H1 (cell line): ENCODE results near the gene RADIL. TPM values are rescaled to one million over a fixed set of nuclear protein-coding genes. Genes with fewer than 3 reads are reported as not detected.

Experiments used
- CTCF ChIA-PET: fragments of 300-600 bp; sonication (Branson Sonifier 250); formaldehyde crosslinking; loops from one replicate; lab custom pipeline; 2021; ENCODE audit not compliant: partially characterized antibody; lab: Charles Lee
- POLR2A ChIA-PET: fragments of 300-600 bp; sonication (Branson Sonifier 250); formaldehyde crosslinking; loops from one replicate; lab custom pipeline; 2021; ENCODE audit warnings: inconsistent platforms; ENCODE audit not compliant: partially characterized antibody; lab: Charles Lee
- DNase-seq, 2 experiments: peaks; one replicate each; pipeline versions ENCODE4 v3.0.0 to v3.0.0-alpha.2; 2010 to 2022; ENCODE audit warnings: low spot score in 2 of 2, low read depth in 1 of 2, mixed read lengths in 1 of 2
- FAIRE-seq: peaks from 2 replicates; lab custom pipeline; 2011; peaks lifted over from hg19 to GRCh38; lab: Jason Lieb, UNC
- H2AFZ ChIP-seq: 2 replicates; pipeline ENCODE4 v1.8.1; 2012; ENCODE audit warnings: low read length, inconsistent platforms
- H2AK5ac ChIP-seq: 2 replicates; pipeline ENCODE4 v1.6.1; 2013; ENCODE audit warnings: low read depth, low read length
- H2BK120ac ChIP-seq: replicated peaks from 2 replicates; pipeline ENCODE3; 2013; ENCODE audit warnings: low read depth, low read length, inconsistent platforms
- H2BK12ac ChIP-seq: 2 replicates; pipeline ENCODE4 v1.6.1; 2013; ENCODE audit warnings: low read depth, low read length
- H2BK15ac ChIP-seq: 2 replicates; pipeline ENCODE4 v1.6.1; 2013; ENCODE audit warnings: low read length
- H2BK20ac ChIP-seq: 2 replicates; pipeline ENCODE4 v1.6.1; 2013; ENCODE audit warnings: low read length
- H2BK5ac ChIP-seq: 2 replicates; pipeline ENCODE4 v1.6.1; 2013; ENCODE audit warnings: low read depth, low read length
- H3K14ac ChIP-seq: 2 replicates; pipeline ENCODE4 v1.6.1; 2013; ENCODE audit warnings: inconsistent platforms; ENCODE audit not compliant: insufficient read length
- H3K18ac ChIP-seq: 2 replicates; pipeline ENCODE4 v1.6.1; 2013; ENCODE audit warnings: low read length; ENCODE audit errors: extremely low read depth
- H3K23ac ChIP-seq: 2 replicates; pipeline ENCODE4 v1.6.1; 2013; ENCODE audit warnings: inconsistent platforms; ENCODE audit not compliant: insufficient read length
- H3K23me2 ChIP-seq: 2 replicates; pipeline ENCODE4 v1.6.1; 2013; ENCODE audit warnings: low read depth, low read length
- H3K27ac ChIP-seq: 2 replicates; pipeline ENCODE4 v1.6.1; 2011; ENCODE audit warnings: low read depth, low read length, inconsistent platforms
- H3K27me3 ChIP-seq, 4 experiments: replicated peaks in 1 of 4; 1 replicate in 1 of 4; 2 replicates in 3 of 4; pipeline versions ENCODE4 v1.6.1 to v1.8.1; 2011 to 2013; ENCODE audit warnings: low read length in 3 of 4, mild to moderate bottlenecking in 3 of 4, inconsistent platforms in 2 of 4, mixed read lengths in 2 of 4, moderate library complexity in 1 of 4; ENCODE audit not compliant: control insufficient read depth in 3 of 4, insufficient read depth in 3 of 4; ENCODE audit errors: extremely low read depth in 1 of 4
- H3K36me3 ChIP-seq, 4 experiments: 2 replicates each; pipeline versions ENCODE4 v1.6.1 to v1.8.1; 2011 to 2013; ENCODE audit warnings: mild to moderate bottlenecking in 4 of 4, low read length in 3 of 4, moderate library complexity in 2 of 4, control low read depth in 1 of 4, inconsistent platforms in 1 of 4; ENCODE audit not compliant: insufficient read depth in 4 of 4, control insufficient read depth in 2 of 4
- H3K4ac ChIP-seq: replicated peaks from 2 replicates; pipeline ENCODE3; 2013; ENCODE audit warnings: low read length, low read depth, mixed read lengths, inconsistent platforms; ENCODE audit not compliant: insufficient read length
- H3K4me1 ChIP-seq, 4 experiments: replicated peaks in 1 of 4; 1 replicate in 1 of 4; 2 replicates in 3 of 4; pipeline versions ENCODE4 v1.6.1 to v1.8.1; 2011 to 2013; ENCODE audit warnings: low read length in 3 of 4, inconsistent platforms in 2 of 4, mixed read lengths in 1 of 4; ENCODE audit not compliant: insufficient read depth in 4 of 4, control insufficient read depth in 3 of 4
- H3K4me2 ChIP-seq, 2 experiments: 2 replicates each; pipeline versions ENCODE4 v1.6.1 to v1.8.1; 2011 to 2013; ENCODE audit warnings: low read depth in 2 of 2, low read length in 2 of 2, control low read depth in 1 of 2, inconsistent platforms in 1 of 2, mild to moderate bottlenecking in 1 of 2; ENCODE audit not compliant: insufficient read depth in 1 of 2
- H3K4me3 ChIP-seq, 4 experiments: fragments of 200-600, 300-600 bp in 1 of 4; sonication (generic), shearing (Covaris generic), sonication (Bioruptor Twin) in 1 of 4; 2 replicates each; pipeline versions ENCODE4 v1.5.1 to v1.8.1; 2011 to 2016; ENCODE audit warnings: low read length in 4 of 4, low read depth in 3 of 4, control low read depth in 2 of 4, inconsistent platforms in 2 of 4, mild to moderate bottlenecking in 2 of 4, mixed read lengths in 1 of 4, moderate library complexity in 1 of 4; ENCODE audit not compliant: insufficient read depth in 2 of 4; ENCODE audit errors: extremely low read depth in 1 of 4
- H3K56ac ChIP-seq: replicated peaks from 2 replicates; pipeline ENCODE3; 2013; ENCODE audit warnings: low read depth, mild to moderate bottlenecking, mixed read lengths, low read length, inconsistent platforms; ENCODE audit not compliant: insufficient read length
- H3K79me1 ChIP-seq: 2 replicates; pipeline ENCODE4 v1.6.1; 2013; ENCODE audit warnings: low read depth, low read length, control low read depth
- H3K79me2 ChIP-seq, 2 experiments: 2 replicates each; pipeline versions ENCODE4 v1.6.1 to v1.8.1; 2012 to 2013; ENCODE audit warnings: low read length in 2 of 2, mild to moderate bottlenecking in 2 of 2, inconsistent platforms in 1 of 2; ENCODE audit not compliant: insufficient read depth in 2 of 2, control insufficient read depth in 1 of 2
- H3K9ac ChIP-seq, 4 experiments: replicated peaks in 1 of 4; 1 replicate in 1 of 4; 2 replicates in 3 of 4; pipeline versions ENCODE4 v1.6.1 to v1.8.1; 2011 to 2013; ENCODE audit warnings: low read depth in 3 of 4, low read length in 3 of 4, control low read depth in 2 of 4, mild to moderate bottlenecking in 2 of 4, moderate library complexity in 2 of 4, inconsistent platforms in 1 of 4; ENCODE audit errors: extremely low read depth in 1 of 4
- H3K9me3 ChIP-seq, 2 experiments: 2 replicates each; pipeline versions ENCODE4 v1.6.1 to v1.8.1; 2012 to 2013; ENCODE audit warnings: mild to moderate bottlenecking in 2 of 2, moderate library complexity in 2 of 2, control low read depth in 1 of 2, inconsistent platforms in 1 of 2, low read depth in 1 of 2, low read length in 1 of 2, mixed read lengths in 1 of 2; ENCODE audit not compliant: insufficient read depth in 2 of 2
- H4K20me1 ChIP-seq, 2 experiments: replicated peaks in 1 of 2; 2 replicates each; pipeline versions ENCODE3 to v1.8.1; 2011 to 2013; ENCODE audit warnings: inconsistent platforms in 2 of 2, low read length in 2 of 2, mild to moderate bottlenecking in 1 of 2; ENCODE audit not compliant: insufficient read depth in 2 of 2, control insufficient read depth in 1 of 2
- H4K5ac ChIP-seq: 2 replicates; pipeline ENCODE4 v1.6.1; 2013; ENCODE audit warnings: low read length, low read depth, mixed read lengths, inconsistent platforms; ENCODE audit not compliant: insufficient read length
- H4K8ac ChIP-seq: 2 replicates; pipeline ENCODE4 v1.8.0; 2013; ENCODE audit warnings: mild to moderate bottlenecking, moderate library complexity, low read length, inconsistent platforms; ENCODE audit not compliant: insufficient read depth; ENCODE audit errors: extremely low read depth
- H4K91ac ChIP-seq: replicated peaks from 2 replicates; pipeline ENCODE3; 2013; ENCODE audit warnings: low read length, mixed read lengths, inconsistent platforms; ENCODE audit not compliant: insufficient read length
- ATF3 ChIP-seq: IDR thresholded peaks from 2 replicates; pipeline ENCODE4 v1.6.1; 2011; ENCODE audit warnings: low read depth, mild to moderate bottlenecking, low read length; ENCODE audit not compliant: insufficient read depth
- BACH1 ChIP-seq: IDR thresholded peaks from 2 replicates; pipeline ENCODE4 v1.6.1; 2012; ENCODE audit warnings: low read length, improper control_type of control experiment
- CBX5 ChIP-seq: fragments of 300-800, 300-1000 bp; sonication (generic); IDR thresholded peaks from 2 replicates; pipeline ENCODE4 v1.7.1; 2016; ENCODE audit warnings: antibody characterized with exemption, low read length, low read depth
- HDAC6 ChIP-seq: IDR thresholded peaks from one replicate; pipeline ENCODE4 v1.7.1; 2012; ENCODE audit warnings: low read depth, mild to moderate bottlenecking, inconsistent platforms, low read length, moderate library complexity
- JUND ChIP-seq: IDR thresholded peaks from 2 replicates; pipeline ENCODE4 v1.6.1; 2011; ENCODE audit warnings: mild to moderate bottlenecking, improper control_type of control experiment, low read length
- KDM1A ChIP-seq: fragments of 200-600, 300-600 bp; sonication (generic); IDR thresholded peaks from 2 replicates; pipeline ENCODE4 v1.7.1; 2016; ENCODE audit warnings: mild to moderate bottlenecking, low read length, borderline replicate concordance
- NRF1 ChIP-seq: IDR thresholded peaks from 2 replicates; pipeline ENCODE4 v1.6.1; 2011; ENCODE audit warnings: mild to moderate bottlenecking, low read depth, low read length, improper control_type of control experiment
- PHF8 ChIP-seq: fragments of 200-600 bp; sonication (generic); conservative IDR thresholded peaks from 2 replicates; pipeline ENCODE4 v1.7.1; 2012; ENCODE audit warnings: low read depth, mild to moderate bottlenecking, inconsistent platforms, low read length, moderate library complexity
- SP1 ChIP-seq: IDR thresholded peaks from 2 replicates; pipeline ENCODE4 v1.6.1; 2011; ENCODE audit warnings: low read depth, low read length
- SP2 ChIP-seq: IDR thresholded peaks from 2 replicates; pipeline ENCODE4 v1.6.1; 2012; ENCODE audit warnings: mild to moderate bottlenecking, low read length, inconsistent platforms
- SRF ChIP-seq: IDR thresholded peaks from 2 replicates; pipeline ENCODE4 v1.6.1; 2011; ENCODE audit warnings: mild to moderate bottlenecking, low read depth, low read length, moderate library complexity
- WGBS, 2 experiments: shearing (Covaris generic) in 1 of 2; methylation state at CpG; one replicate each; pipeline versions ENCODE4 v1.1.6 to v1.1.7; 2013 to 2015; ENCODE audit warnings: low lambda C conversion rate in 2 of 2, mixed read lengths in 2 of 2, inconsistent platforms in 1 of 2, low coverage in 1 of 2, missing lambda C conversion rate in 1 of 2; ENCODE audit not compliant: insufficient replicate concordance in 2 of 2, insufficient coverage in 1 of 2, insufficient read length in 1 of 2; ENCODE audit errors: extremely low coverage in 1 of 2, missing lambda C conversion rate in 1 of 2; 5-methylcytosine and 5-hydroxymethylcytosine counted together
- polyA plus RNA-seq, 7 experiments: library from polyadenylated mRNA; depleted of rRNA in 3 of 7; stranded (reverse) in 5 of 7; unstranded in 2 of 7; fragments of >200 nt in 5 of 7; fragments of 200-250 nt in 2 of 7; gene quantifications; 1 replicate in 5 of 7; 2 replicates in 1 of 7; 4 replicates in 1 of 7; pipeline versions ENCODE4 v1.2.1 to v1.2.3, GENCODE V29; 2011 to 2013; ENCODE audit warnings: missing spikeins in 2 of 7, mixed read lengths in 2 of 7
- total RNA-seq: library from RNA; stranded (reverse); fragmentation: NEBNext Ultra II Directional; extraction: Animal tissue kit (Norgen Biotek cat#: 25700); gene quantifications from 2 replicates; pipeline ENCODE4 v1.2.1, GENCODE V29; 2021

Gene RADIL
- total and polyA plus RNA-seq, 2 of the 8 experiments (the other 6 are each of a cell fraction or from before 2014, with no cell fraction given): 5.0 to 5.4 TPM

- Histone ChIP-seq H2BK12ac (no peak overlapping the region), H4K91ac (no peak overlapping the region), H3K56ac (no peak overlapping the region), H2BK5ac (no peak overlapping the region), H3K4ac (no peak overlapping the region), H2BK15ac (no peak overlapping the region), H3K18ac (no peak overlapping the region), H3K79me1 (no peaks in the 10 kb centered on the region), H3K23ac (no peak overlapping the region), H2BK120ac (no peak overlapping the region), H4K8ac (no peak overlapping the region), H3K9me3 (peaks cover 0 to 2% of the 10 kb centered on the region in 2 experiments; a peak in 1 of 4 replicates), H3K4me2 (no peak overlapping the region), H2AK5ac (no peak overlapping the region), H3K14ac (no peak overlapping the region), H4K5ac (no peak overlapping the region), H2AFZ (no peak overlapping the region), H2BK20ac (no peak overlapping the region), H3K4me3 (no peak overlapping the region), H3K36me3 (no peaks in the 10 kb centered on the region), H3K27ac (no peak overlapping the region), H3K79me2 (no peaks in the 10 kb centered on the region), H3K9ac (no peak overlapping the region), H3K23me2 (no peaks in the 10 kb centered on the region), H3K4me1 (peaks cover 0 to 5% (median 3%) of the 10 kb centered on the region in 4 experiments; a peak in 2 of 7 replicates), H3K27me3 (no peaks in the 10 kb centered on the region), H4K20me1 (no peaks in the 10 kb centered on the region)
- 91% methylated on average over 9 of the region's 9 CpGs; no CpG with 5 or more reads in 1 of the 2 experiments for WGBS, 2 experiments
- CTCF ChIA-PET: interaction anchor here (0.6 to 2.2 kb wide), 3 partner anchors 17 to 1245 kb away, joined by 3 to 8 read pairs (median 4); partner anchors contain the start of gene RADIL
- POLR2A ChIA-PET: interaction anchor here (0.7 kb wide), 1 partner anchor 14 kb away, joined by 3 read pairs; no protein-coding TSS in a partner anchor
- no peak for FAIRE-seq
- no peak for DNase-seq
- TF ChIP-seq JUND (no peak), SP1 (no peak), KDM1A (no peak), SRF (no peak), HDAC6 (no peak), SP2 (no peak), ATF3 (no peak), BACH1 (no peak), NRF1 (no peak), PHF8 (no peak), CBX5 (no peak)
Observed at GRCh38 chr7:4866528-4867496, 16.7 kb downstream of the RADIL start.
